Progenitor cell of endocrine pancreas (in vitro differentiated cells): ENCODE results near the gene VWA8. TPM values are rescaled to one million over a fixed set of nuclear protein-coding genes. Genes with fewer than 3 reads are reported as not detected.

Experiments
- DNase-seq: peaks from one replicate; pipeline ENCODE4 v3.0.0; 2021; ENCODE audit warnings: low spot score; ENCODE audit not compliant: unreplicated experiment
- H3K27ac Mint-ChIP-seq: 2 replicates; pipeline ENCODE4 v1.8.0; 2021; ENCODE audit warnings: mild to moderate bottlenecking, moderate library complexity, mixed read lengths
- H3K27me3 Mint-ChIP-seq: 2 replicates; pipeline ENCODE4 v1.8.0; 2021; ENCODE audit warnings: mixed read lengths
- H3K36me3 Mint-ChIP-seq: 2 replicates; pipeline ENCODE4 v1.8.0; 2022; ENCODE audit warnings: mixed read lengths; ENCODE audit not compliant: insufficient read depth
- H3K4me1 Mint-ChIP-seq: 2 replicates; pipeline ENCODE4 v1.8.0; 2021; ENCODE audit warnings: low read depth, mixed read lengths
- H3K4me3 Mint-ChIP-seq: 2 replicates; pipeline ENCODE4 v1.8.0; 2021; ENCODE audit warnings: low read depth, mild to moderate bottlenecking, moderate library complexity, mixed read lengths
- H3K9me3 Mint-ChIP-seq: 2 replicates; pipeline ENCODE4 v1.8.0; 2021; ENCODE audit warnings: low read depth, mixed read lengths
- total RNA-seq: library from RNA; stranded (reverse); gene quantifications from 2 replicates; pipeline ENCODE4 v1.2.1, GENCODE V29; 2021
- TF ChIP-seq, protein P1 (sequence below): fragments of 200-600 bp; sonication (generic); IDR thresholded peaks from one replicate; pipeline ENCODE4 v1.5.0; 2021; ENCODE audit warnings: antibody characterized with exemption, mild to moderate bottlenecking; ENCODE audit not compliant: unreplicated experiment

Gene VWA8
- total RNA-seq, 1 donor from 2014 or later = 24.1 TPM

- Mint-ChIP-seq H3K4me3 (no peak overlapping the region), H3K36me3 (no peaks in the 10 kb centered on the region), H3K27ac (no peak overlapping the region), H3K4me1 (peaks cover 11% of the 10 kb centered on the region), H3K27me3 (peaks cover 12% of the 10 kb centered on the region), H3K9me3 (no peaks in the 10 kb centered on the region)
- TF ChIP-seq, protein P1, sequence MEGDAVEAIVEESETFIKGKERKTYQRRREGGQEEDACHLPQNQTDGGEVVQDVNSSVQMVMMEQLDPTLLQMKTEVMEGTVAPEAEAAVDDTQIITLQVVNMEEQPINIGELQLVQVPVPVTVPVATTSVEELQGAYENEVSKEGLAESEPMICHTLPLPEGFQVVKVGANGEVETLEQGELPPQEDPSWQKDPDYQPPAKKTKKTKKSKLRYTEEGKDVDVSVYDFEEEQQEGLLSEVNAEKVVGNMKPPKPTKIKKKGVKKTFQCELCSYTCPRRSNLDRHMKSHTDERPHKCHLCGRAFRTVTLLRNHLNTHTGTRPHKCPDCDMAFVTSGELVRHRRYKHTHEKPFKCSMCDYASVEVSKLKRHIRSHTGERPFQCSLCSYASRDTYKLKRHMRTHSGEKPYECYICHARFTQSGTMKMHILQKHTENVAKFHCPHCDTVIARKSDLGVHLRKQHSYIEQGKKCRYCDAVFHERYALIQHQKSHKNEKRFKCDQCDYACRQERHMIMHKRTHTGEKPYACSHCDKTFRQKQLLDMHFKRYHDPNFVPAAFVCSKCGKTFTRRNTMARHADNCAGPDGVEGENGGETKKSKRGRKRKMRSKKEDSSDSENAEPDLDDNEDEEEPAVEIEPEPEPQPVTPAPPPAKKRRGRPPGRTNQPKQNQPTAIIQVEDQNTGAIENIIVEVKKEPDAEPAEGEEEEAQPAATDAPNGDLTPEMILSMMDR = no peak
- DNase-seq = no peak
Observed at GRCh38 chr13:42000846-42001245, 39.9 kb upstream of the VWA8 start.

- DNase-seq = no peak
- Mint-ChIP-seq H3K27ac (no peak overlapping the region), H3K9me3 (no peaks in the 10 kb centered on the region), H3K4me1 (peaks cover 11% of the 10 kb centered on the region), H3K36me3 (no peaks in the 10 kb centered on the region), H3K27me3 (peaks cover 7% of the 10 kb centered on the region), H3K4me3 (no peak overlapping the region)
- TF ChIP-seq, protein P1 = no peak
Observed at GRCh38 chr13:41997396-41997795, 36.5 kb upstream of the VWA8 start.

DNA sequence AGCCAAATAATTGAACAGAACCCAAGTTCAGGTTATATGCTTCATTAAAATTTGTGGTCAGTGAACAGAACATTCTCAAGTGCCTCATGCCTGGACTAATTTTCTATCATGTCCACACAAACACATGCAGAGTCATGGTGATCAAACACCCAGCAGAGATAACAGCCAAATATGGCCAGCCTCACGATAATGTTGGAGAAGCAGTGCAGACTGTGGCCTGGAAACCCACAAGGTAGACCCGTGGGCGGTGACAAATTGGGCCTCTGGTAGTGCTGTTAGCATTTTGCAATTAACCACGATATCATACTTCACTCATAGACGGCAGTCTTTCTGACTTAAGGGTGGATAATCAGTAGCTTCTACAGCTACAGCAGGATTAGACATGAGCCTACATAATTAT, 35.0 kb upstream of the VWA8 start:
- TF ChIP-seq, protein P1 = no peak

GRCh38 chr13:41995336-41995735, 34.4 kb upstream of the VWA8 start:
- Mint-ChIP-seq H3K4me3 (no peak overlapping the region), H3K27ac (no peak overlapping the region), H3K36me3 (no peaks in the 10 kb centered on the region), H3K4me1 (peaks cover 8% of the 10 kb centered on the region), H3K9me3 (no peaks in the 10 kb centered on the region), H3K27me3 (no peaks in the 10 kb centered on the region)
- TF ChIP-seq, protein P1 = no peak
- DNase-seq = no peak

More for the DNA sequence above, 35.0 kb upstream of the VWA8 start:
- Mint-ChIP-seq H3K27ac (no peak overlapping the region), H3K4me1 (peaks cover 10% of the 10 kb centered on the region), H3K9me3 (no peaks in the 10 kb centered on the region), H3K27me3 (no peaks in the 10 kb centered on the region), H3K4me3 (no peak overlapping the region), H3K36me3 (no peaks in the 10 kb centered on the region)
- no peak for DNase-seq

DNA sequence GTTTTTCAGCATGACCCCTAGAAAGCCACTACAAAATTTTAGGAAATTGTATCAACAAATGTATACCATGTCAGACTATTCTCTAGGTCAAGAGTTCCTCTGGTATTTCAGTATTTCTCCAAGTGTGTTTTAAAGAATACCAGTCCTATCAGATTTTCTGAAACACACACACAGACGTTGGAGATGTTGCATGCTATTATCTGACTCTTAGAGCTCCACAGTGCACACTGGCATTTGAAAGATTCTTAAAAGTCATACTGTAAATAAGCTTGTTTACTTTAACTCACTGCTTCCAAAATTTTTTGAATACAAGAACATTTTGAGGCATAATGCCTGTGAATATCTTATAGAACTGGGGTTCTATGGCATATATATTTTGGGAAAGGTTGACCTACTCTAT, 33.8 kb upstream of the VWA8 start:
- Mint-ChIP-seq H3K27me3 (no peaks in the 10 kb centered on the region), H3K36me3 (no peaks in the 10 kb centered on the region), H3K27ac (no peak overlapping the region)

More for the DNA sequence above, 33.8 kb upstream of the VWA8 start:
- DNase-seq = no peak
- Mint-ChIP-seq H3K4me3 (no peak overlapping the region), H3K4me1 (peaks cover 8% of the 10 kb centered on the region), H3K9me3 (no peaks in the 10 kb centered on the region)
- TF ChIP-seq, protein P1 = no peak
